ENCODE measurements around the gene PCDHB3. TPM values are rescaled to one million over a fixed set of nuclear protein-coding genes. Genes with fewer than 3 reads are reported as not detected.
"Not testable (repeated sequence)": the region's sequence is repeated elsewhere in the genome, so short reads cannot be mapped to it uniquely, and the experiment has no call there.

PCDHB3 gene
- polyA plus RNA-seq, 1 donor (not counting 4 experiments of a cell fraction or from before 2014, with no cell fraction given) = 0.05 TPM

DNA sequence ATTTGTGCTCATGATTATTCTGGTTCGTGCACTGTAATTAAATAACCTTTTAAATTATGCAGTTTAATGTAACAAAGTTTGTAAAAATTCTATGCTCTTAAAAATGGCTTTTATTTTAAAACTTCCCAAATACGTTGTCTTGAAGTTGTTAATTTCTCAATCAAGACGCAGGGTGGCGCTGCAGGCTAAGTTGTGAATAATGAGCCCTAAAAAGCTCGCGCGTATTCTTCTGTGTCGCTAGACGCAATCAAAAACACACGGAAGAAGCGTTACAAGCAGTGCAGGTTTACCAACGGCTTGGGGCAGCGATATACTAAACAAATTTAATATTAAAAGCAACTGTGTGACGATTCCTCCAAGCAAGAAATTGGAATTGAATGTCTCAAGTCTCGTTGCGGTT is 21.3 kb downstream of the PCDHB3 start, which contains the start of gene PCDHB4:
Gene PCDHB4 (plus strand): TSS at position 256 of the 400 bp plus-strand sequence. CDS start 181 bp downstream, outside the sequence.
- Histone ChIP-seq H3K36me3 (ENCODE audit: control insufficient read depth in 2 of 2, extremely low read depth in 1 of 2, insufficient read depth in 2 of 2, low read length in 2 of 2) (no peaks in the 10 kb centered on the region), H2AFZ (ENCODE audit: control insufficient read depth, low read length) (no peak within 1 kb of the TSS), H3K4me2 (ENCODE audit: control insufficient read depth, extremely low read depth, insufficient read depth, low read depth, low read length) (no peak within 1 kb of the TSS), H3K4me3 (ENCODE audit: control insufficient read depth in 2 of 3, extremely low read depth in 1 of 3, insufficient read depth in 2 of 3, low read depth in 1 of 3, low read length in 3 of 3) (no peak within 1 kb of the TSS), H3K79me2 (ENCODE audit: control insufficient read depth, insufficient read depth, low read length) (no peaks in the 10 kb centered on the region), H3K9me3 (ENCODE audit: control insufficient read depth, low read depth, low read length) (no peaks in the 10 kb centered on the region), H3K27me3 (ENCODE audit: control insufficient read depth, extremely low read depth, insufficient read depth, low read length) (no peaks in the 10 kb centered on the region), H4K20me1 (ENCODE audit: control insufficient read depth, extremely low read depth, insufficient read depth, low read length) (no peaks in the 10 kb centered on the region), H3K9me1 (ENCODE audit: control insufficient read depth, extremely low read depth, insufficient read depth, low read length) (no peaks in the 10 kb centered on the region), H3K4me1 (ENCODE audit: control insufficient read depth, extremely low read depth, insufficient read depth, low read length) (no peaks in the 10 kb centered on the region), H3K9ac (ENCODE audit: control insufficient read depth, extremely low read depth, insufficient read depth, low read length) (no peak within 1 kb of the TSS), H3K27ac (ENCODE audit: control insufficient read depth, insufficient read depth, low read length) (no peak within 1 kb of the TSS)
- TF ChIP-seq EZH2 (IDR thresholded peaks at IDR 0.05; ENCODE audit: low read length) = no peak
- TF ChIP-seq, protein P1, sequence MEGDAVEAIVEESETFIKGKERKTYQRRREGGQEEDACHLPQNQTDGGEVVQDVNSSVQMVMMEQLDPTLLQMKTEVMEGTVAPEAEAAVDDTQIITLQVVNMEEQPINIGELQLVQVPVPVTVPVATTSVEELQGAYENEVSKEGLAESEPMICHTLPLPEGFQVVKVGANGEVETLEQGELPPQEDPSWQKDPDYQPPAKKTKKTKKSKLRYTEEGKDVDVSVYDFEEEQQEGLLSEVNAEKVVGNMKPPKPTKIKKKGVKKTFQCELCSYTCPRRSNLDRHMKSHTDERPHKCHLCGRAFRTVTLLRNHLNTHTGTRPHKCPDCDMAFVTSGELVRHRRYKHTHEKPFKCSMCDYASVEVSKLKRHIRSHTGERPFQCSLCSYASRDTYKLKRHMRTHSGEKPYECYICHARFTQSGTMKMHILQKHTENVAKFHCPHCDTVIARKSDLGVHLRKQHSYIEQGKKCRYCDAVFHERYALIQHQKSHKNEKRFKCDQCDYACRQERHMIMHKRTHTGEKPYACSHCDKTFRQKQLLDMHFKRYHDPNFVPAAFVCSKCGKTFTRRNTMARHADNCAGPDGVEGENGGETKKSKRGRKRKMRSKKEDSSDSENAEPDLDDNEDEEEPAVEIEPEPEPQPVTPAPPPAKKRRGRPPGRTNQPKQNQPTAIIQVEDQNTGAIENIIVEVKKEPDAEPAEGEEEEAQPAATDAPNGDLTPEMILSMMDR (optimal IDR thresholded peaks at IDR 0.05 in 1 of 3, IDR thresholded peaks at IDR 0.05 in 1 of 3, conservative IDR thresholded peaks at IDR 0.05 in 1 of 3; ENCODE audit: extremely low read depth in 1 of 3, insufficient read depth in 2 of 3, low read length in 3 of 3) = no peak
- DNase-seq (ENCODE audit: low read depth, low spot score) (no peak), FAIRE-seq (no peak)
- dilution Hi-C loops (cut with MboI; ENCODE audit: extremely low pct_ligation_motif_present, low sequenced_read_pairs) = no loop called here

DNA sequence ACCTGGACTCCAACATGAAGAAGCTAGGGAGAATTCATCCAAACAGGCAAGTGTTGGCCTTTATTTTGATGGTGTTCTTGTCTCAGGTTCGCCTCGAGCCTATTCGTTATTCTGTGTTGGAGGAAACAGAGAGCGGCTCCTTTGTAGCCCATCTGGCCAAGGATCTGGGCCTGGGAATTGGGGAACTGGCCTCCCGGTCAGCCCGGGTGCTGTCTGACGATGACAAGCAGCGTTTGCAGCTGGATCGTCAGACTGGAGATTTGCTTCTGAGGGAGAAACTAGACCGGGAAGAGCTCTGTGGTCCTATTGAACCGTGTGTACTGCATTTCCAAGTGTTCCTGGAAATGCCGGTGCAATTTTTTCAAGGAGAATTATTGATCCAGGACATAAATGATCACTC is 21.7 kb downstream of the PCDHB3 start:
- no peaks in the 10 kb centered on the region for H3K9me1 ChIP-seq (ENCODE audit: control insufficient read depth, extremely low read depth, insufficient read depth, low read length)
- no peaks in the 10 kb centered on the region for H3K36me3 ChIP-seq (ENCODE audit: control insufficient read depth in 2 of 2, extremely low read depth in 1 of 2, insufficient read depth in 2 of 2, low read length in 2 of 2)
- no peak for FAIRE-seq
- no peak overlapping the region for H3K4me2 ChIP-seq (ENCODE audit: control insufficient read depth, extremely low read depth, insufficient read depth, low read depth, low read length)
- no peaks in the 10 kb centered on the region for H4K20me1 ChIP-seq (ENCODE audit: control insufficient read depth, extremely low read depth, insufficient read depth, low read length)
- no peaks in the 10 kb centered on the region for H3K9me3 ChIP-seq (ENCODE audit: control insufficient read depth, low read depth, low read length)
- DNase-seq (ENCODE audit: low read depth, low spot score) = no peak
- no peak overlapping the region for H2AFZ ChIP-seq (ENCODE audit: control insufficient read depth, low read length)
- no peak overlapping the region for H3K27ac ChIP-seq (ENCODE audit: control insufficient read depth, insufficient read depth, low read length)
- TF ChIP-seq EZH2 (IDR thresholded peaks at IDR 0.05; ENCODE audit: low read length) = no peak
- TF ChIP-seq, protein P1 (optimal IDR thresholded peaks at IDR 0.05 in 1 of 3, IDR thresholded peaks at IDR 0.05 in 1 of 3, conservative IDR thresholded peaks at IDR 0.05 in 1 of 3; ENCODE audit: extremely low read depth in 1 of 3, insufficient read depth in 2 of 3, low read length in 3 of 3) = no peak
- H3K4me3 ChIP-seq (ENCODE audit: control insufficient read depth in 2 of 3, extremely low read depth in 1 of 3, insufficient read depth in 2 of 3, low read depth in 1 of 3, low read length in 3 of 3) = no peak overlapping the region
- H3K9ac ChIP-seq (ENCODE audit: control insufficient read depth, extremely low read depth, insufficient read depth, low read length) = no peak overlapping the region
- no peaks in the 10 kb centered on the region for H3K79me2 ChIP-seq (ENCODE audit: control insufficient read depth, insufficient read depth, low read length)
- no peaks in the 10 kb centered on the region for H3K4me1 ChIP-seq (ENCODE audit: control insufficient read depth, extremely low read depth, insufficient read depth, low read length)
- dilution Hi-C loops (cut with MboI; ENCODE audit: extremely low pct_ligation_motif_present, low sequenced_read_pairs) = no loop called here
- no peaks in the 10 kb centered on the region for H3K27me3 ChIP-seq (ENCODE audit: control insufficient read depth, extremely low read depth, insufficient read depth, low read length)

DNA sequence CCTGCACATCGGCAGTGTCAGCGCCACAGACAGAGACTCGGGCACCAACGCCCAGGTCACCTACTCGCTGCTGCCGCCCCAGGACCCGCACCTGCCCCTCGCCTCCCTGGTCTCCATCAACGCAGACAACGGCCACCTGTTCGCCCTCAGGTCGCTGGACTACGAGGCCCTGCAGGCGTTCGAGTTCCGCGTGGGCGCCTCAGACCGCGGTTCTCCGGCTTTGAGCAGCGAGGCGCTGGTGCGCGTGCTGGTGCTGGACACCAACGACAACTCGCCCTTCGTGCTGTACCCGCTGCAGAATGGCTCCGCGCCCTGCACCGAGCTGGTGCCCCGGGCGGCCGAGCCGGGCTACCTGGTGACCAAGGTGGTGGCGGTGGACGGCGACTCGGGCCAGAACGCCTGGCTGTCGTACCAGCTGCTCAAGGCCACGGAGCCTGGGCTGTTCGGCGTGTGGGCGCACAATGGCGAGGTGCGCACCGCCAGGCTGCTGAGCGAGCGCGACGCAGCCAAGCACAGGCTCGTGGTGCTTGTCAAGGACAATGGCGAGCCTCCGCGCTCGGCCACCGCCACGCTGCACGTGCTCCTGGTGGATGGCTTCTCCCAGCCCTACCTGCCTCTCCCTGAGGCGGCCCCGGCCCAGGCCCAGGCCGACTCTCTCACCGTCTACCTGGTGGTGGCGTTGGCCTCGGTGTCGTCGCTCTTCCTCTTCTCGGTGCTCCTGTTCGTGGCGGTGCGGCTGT is 23.3 kb downstream of the PCDHB3 start:
- H3K27ac ChIP-seq (ENCODE audit: control insufficient read depth, insufficient read depth, low read length); DNase-seq (ENCODE audit: low read depth, low spot score); dilution Hi-C loops (cut with MboI; ENCODE audit: extremely low pct_ligation_motif_present, low sequenced_read_pairs); H4K20me1 ChIP-seq (ENCODE audit: control insufficient read depth, extremely low read depth, insufficient read depth, low read length); H3K27me3 ChIP-seq (ENCODE audit: control insufficient read depth, extremely low read depth, insufficient read depth, low read length); H2AFZ ChIP-seq (ENCODE audit: control insufficient read depth, low read length); FAIRE-seq; H3K79me2 ChIP-seq (ENCODE audit: control insufficient read depth, insufficient read depth, low read length); H3K36me3 ChIP-seq (ENCODE audit: control insufficient read depth in 2 of 2, extremely low read depth in 1 of 2, insufficient read depth in 2 of 2, low read length in 2 of 2); H3K4me1 ChIP-seq (ENCODE audit: control insufficient read depth, extremely low read depth, insufficient read depth, low read length); H3K9me3 ChIP-seq (ENCODE audit: control insufficient read depth, low read depth, low read length); H3K4me2 ChIP-seq (ENCODE audit: control insufficient read depth, extremely low read depth, insufficient read depth, low read depth, low read length); H3K4me3 ChIP-seq (ENCODE audit: control insufficient read depth in 2 of 3, extremely low read depth in 1 of 3, insufficient read depth in 2 of 3, low read depth in 1 of 3, low read length in 3 of 3); H3K9me1 ChIP-seq (ENCODE audit: control insufficient read depth, extremely low read depth, insufficient read depth, low read length); H3K9ac ChIP-seq (ENCODE audit: control insufficient read depth, extremely low read depth, insufficient read depth, low read length): not testable (repeated sequence)
